Measurements from ENCODE around the gene SP110. TPM values are rescaled to one million over a fixed set of nuclear protein-coding genes. Genes with fewer than 3 reads are reported as not detected.

The SP110 gene
- total RNA-seq, 1 donor from 2014 or later: 61.7 TPM

GRCh38 chr2:230156782-230157699, 62.7 kb downstream of the SP110 start:
- Mint-ChIP-seq H3K36me3 (ENCODE audit: low read depth, unreplicated experiment) (peaks cover 8% of the 10 kb centered on the region), H3K9me3 (ENCODE audit: unreplicated experiment) (peaks cover 4% of the 10 kb centered on the region), H3K4me3 (ENCODE audit: unreplicated experiment) (peak overlapping the region; percentile 43), H3K27ac (ENCODE audit: unreplicated experiment) (no peak overlapping the region), H3K27me3 (ENCODE audit: low read depth, unreplicated experiment) (no peaks in the 10 kb centered on the region), H3K4me1 (ENCODE audit: low read depth, unreplicated experiment) (peaks cover 22% of the 10 kb centered on the region)
- H3K4me2 ChIP-seq (ENCODE audit: low read length): no peak overlapping the region
- H3K27ac ChIP-seq (ENCODE audit: low read depth, low read length): no peak overlapping the region
- H3K4me3 ChIP-seq (ENCODE audit: insufficient read depth, low read depth, low read length): no peak overlapping the region
- TF ChIP-seq CTCF (IDR thresholded peaks at IDR 0.05; ENCODE audit: insufficient read depth, low read depth, low read length): no peak
- no peak for TF ChIP-seq EZH2 (IDR thresholded peaks at IDR 0.05; ENCODE audit: insufficient read depth, low read length)
- no peaks in the 10 kb centered on the region for H3K79me2 ChIP-seq (ENCODE audit: insufficient read depth, low read length)
- H3K36me3 ChIP-seq (ENCODE audit: insufficient read depth, low read length): no peaks in the 10 kb centered on the region
- H3K9ac ChIP-seq (ENCODE audit: low read length): no peak overlapping the region
- H3K27me3 ChIP-seq (ENCODE audit: insufficient read depth, low read length): no peaks in the 10 kb centered on the region
- FAIRE-seq: no peak
- H3K4me1 ChIP-seq (ENCODE audit: insufficient read depth, low read length): no peaks in the 10 kb centered on the region
- no peak for DNase-seq (ENCODE audit: low read depth)
- no peaks in the 10 kb centered on the region for H4K20me1 ChIP-seq (ENCODE audit: insufficient read depth, low read length)
- no peaks in the 10 kb centered on the region for H3K9me3 ChIP-seq (ENCODE audit: insufficient read depth, low read depth, low read length)
- H2AFZ ChIP-seq (ENCODE audit: low read depth, low read length): no peak overlapping the region

GRCh38 chr2:230155359-230155758, 64.4 kb downstream of the SP110 start:
- TF ChIP-seq CTCF (IDR thresholded peaks at IDR 0.05; ENCODE audit: insufficient read depth, low read depth, low read length) (no peak), EZH2 (IDR thresholded peaks at IDR 0.05; ENCODE audit: insufficient read depth, low read length) (no peak)
- H3K36me3 ChIP-seq (ENCODE audit: insufficient read depth, low read length): no peaks in the 10 kb centered on the region
- no peaks in the 10 kb centered on the region for H3K9me3 ChIP-seq (ENCODE audit: insufficient read depth, low read depth, low read length)
- H3K27me3 ChIP-seq (ENCODE audit: insufficient read depth, low read length): no peaks in the 10 kb centered on the region
- H3K4me3 Mint-ChIP-seq (ENCODE audit: unreplicated experiment): no peak overlapping the region
- peak overlapping the region; percentile 3 for H3K27ac Mint-ChIP-seq (ENCODE audit: unreplicated experiment)
- H3K27me3 Mint-ChIP-seq (ENCODE audit: low read depth, unreplicated experiment): no peaks in the 10 kb centered on the region
- no peak for FAIRE-seq
- H3K36me3 Mint-ChIP-seq (ENCODE audit: low read depth, unreplicated experiment): peaks cover 6% of the 10 kb centered on the region
- H3K4me1 ChIP-seq (ENCODE audit: insufficient read depth, low read length): no peaks in the 10 kb centered on the region
- H2AFZ ChIP-seq (ENCODE audit: low read depth, low read length): no peak overlapping the region
- no peak overlapping the region for H3K4me3 ChIP-seq (ENCODE audit: insufficient read depth, low read depth, low read length)
- peaks cover 7% of the 10 kb centered on the region for H3K9me3 Mint-ChIP-seq (ENCODE audit: unreplicated experiment)
- H3K4me1 Mint-ChIP-seq (ENCODE audit: low read depth, unreplicated experiment): peaks cover 22% of the 10 kb centered on the region
- no peak for DNase-seq (ENCODE audit: low read depth)
- no peak overlapping the region for H3K4me2 ChIP-seq (ENCODE audit: low read length)
- no peak overlapping the region for H3K27ac ChIP-seq (ENCODE audit: low read depth, low read length)
- no peak overlapping the region for H3K9ac ChIP-seq (ENCODE audit: low read length)
- no peaks in the 10 kb centered on the region for H4K20me1 ChIP-seq (ENCODE audit: insufficient read depth, low read length)
- no peaks in the 10 kb centered on the region for H3K79me2 ChIP-seq (ENCODE audit: insufficient read depth, low read length)

Data from astrocyte (in vitro differentiated cells and primary cell).